PFSK-1 (cell line): ENCODE data around the gene GDF7.

Experiments used
- POLR2AphosphoS5 ChIP-seq: IDR thresholded peaks from 2 replicates; pipeline ENCODE4 v1.6.1; 2012; ENCODE audit warnings: low read depth, mild to moderate bottlenecking, control low read depth, low read length, moderate library complexity
- SIN3A ChIP-seq: IDR thresholded peaks from 2 replicates; pipeline ENCODE4 v1.6.1; 2012; ENCODE audit warnings: mild to moderate bottlenecking, low read length, moderate library complexity, borderline replicate concordance; ENCODE audit not compliant: insufficient read depth
- TAF1 ChIP-seq: IDR thresholded peaks from 2 replicates; pipeline ENCODE4 v1.6.1; 2012; ENCODE audit warnings: low read length, control low read depth, borderline replicate concordance; ENCODE audit not compliant: insufficient read depth

DNA sequence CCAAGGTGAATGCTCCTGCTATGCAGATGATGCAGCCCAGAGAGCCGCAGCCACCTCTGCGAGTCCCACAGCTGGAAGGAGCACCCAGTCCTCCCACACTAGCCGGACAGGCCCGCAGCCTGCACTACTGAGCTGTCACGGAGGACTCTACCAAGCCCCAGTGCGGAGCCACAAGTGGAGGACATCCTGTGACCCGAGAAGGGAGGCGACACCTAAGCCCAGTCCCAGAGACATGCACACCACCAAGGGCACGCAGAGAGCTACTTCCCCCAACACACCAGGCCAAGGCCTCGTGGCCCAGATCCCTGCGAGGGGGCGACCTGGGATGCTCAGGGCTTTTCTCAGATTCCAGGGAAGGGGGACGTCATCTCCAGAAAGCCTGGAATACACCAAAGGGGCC is 28.9 kb upstream of the GDF7 start:
- TF ChIP-seq TAF1: no peak
- TF ChIP-seq POLR2AphosphoS5: no peak
- no peak for TF ChIP-seq SIN3A
